MV-4-11 (cell line): ENCODE data around the gene RPL31.

Source experiments
- DNase-seq: peaks from one replicate; lab custom pipeline; 2025; lab: John Stamatoyannopoulos, UW

Gene RPL31

DNA sequence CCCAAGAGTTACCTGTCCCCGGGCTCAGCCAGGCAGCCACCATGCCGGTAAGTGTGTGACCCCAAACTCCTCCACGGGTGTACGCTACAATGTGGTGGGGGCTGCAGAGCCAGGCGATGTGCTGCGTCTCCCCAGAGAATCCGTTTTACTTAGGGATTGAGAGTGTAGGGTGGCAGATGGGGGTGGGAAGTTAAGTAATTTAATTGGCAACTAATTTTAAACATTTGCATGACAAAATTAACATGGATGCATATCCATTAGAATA lies 26.6 kb upstream of the RPL31 start:
- DNase-seq, result no peak

DNA sequence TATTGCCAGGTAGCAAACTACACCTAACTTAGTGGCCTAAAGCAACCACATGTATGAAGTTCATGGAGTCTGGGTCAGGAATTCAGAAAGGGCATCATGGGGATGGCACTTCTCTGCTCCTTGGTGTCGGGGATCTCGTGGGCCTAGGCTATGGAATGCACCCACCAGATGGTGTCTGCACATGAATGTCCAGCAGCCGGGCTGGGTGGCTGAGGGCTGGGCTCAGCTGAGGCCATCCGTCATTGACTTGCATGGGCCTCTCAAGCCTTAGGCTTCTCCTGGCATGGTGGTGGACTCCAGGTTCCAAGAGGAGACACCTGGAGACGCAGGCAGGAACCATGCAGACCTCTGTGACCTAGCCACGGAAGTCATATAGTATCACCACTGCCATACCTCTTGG lies 26.0 kb upstream of the RPL31 start:
- DNase-seq, result no peak

DNA sequence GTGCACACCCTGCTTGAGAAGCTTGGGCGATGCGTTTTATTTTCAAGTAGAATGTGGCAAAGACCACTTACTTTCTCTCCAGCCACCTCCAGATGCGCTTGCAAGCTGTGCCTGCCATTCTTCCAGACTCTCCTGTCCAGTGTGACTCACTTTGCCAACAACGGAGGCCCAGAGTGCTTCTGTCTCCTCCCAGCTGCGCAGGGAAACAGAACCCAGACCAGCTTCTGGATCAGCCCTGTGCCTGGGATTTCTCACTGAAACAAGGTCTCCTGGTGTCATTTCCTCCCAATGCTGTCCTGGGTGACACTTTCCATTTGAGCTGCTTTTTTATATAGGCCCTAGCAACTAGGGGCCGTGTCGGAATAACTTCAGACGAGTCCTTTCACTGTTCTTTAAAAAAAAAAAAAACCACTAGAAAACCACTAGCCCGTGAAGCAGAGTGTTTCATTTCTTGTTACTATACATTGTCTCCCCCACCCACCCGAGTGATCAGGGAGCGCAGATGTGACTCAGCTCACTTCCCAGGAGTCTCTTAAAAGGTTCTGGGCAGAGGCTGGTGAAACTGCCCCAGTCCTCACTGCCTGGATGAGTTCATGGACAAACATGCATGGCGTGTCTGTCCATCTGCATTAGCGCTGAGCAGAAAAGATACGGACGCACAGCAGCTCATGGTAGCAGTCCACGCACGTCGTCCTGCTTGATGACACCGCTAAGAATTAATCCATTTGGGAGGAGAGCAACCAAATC lies 25.3 kb upstream of the RPL31 start:
- peak; percentile 85 for DNase-seq

DNA sequence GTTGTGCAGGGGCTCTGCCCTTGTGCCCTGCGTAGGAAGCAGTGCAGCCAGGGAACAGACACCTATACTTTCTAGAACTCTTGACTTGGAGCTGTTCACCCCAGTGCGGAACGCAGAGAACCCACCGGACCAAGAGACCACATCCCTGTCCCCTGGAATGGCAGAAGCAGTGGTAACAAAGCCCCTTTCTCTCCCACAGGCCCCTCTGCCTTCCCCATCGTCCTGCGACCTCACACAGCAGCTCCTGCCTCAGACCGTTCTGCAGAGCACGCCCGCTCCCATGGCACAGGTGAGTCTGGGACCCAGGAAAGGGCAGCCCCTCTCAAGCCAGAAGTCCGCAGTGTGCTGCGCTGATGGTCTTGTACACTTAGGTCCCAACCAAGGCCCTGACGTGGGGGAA lies 24.6 kb upstream of the RPL31 start:
- no peak for DNase-seq

DNA sequence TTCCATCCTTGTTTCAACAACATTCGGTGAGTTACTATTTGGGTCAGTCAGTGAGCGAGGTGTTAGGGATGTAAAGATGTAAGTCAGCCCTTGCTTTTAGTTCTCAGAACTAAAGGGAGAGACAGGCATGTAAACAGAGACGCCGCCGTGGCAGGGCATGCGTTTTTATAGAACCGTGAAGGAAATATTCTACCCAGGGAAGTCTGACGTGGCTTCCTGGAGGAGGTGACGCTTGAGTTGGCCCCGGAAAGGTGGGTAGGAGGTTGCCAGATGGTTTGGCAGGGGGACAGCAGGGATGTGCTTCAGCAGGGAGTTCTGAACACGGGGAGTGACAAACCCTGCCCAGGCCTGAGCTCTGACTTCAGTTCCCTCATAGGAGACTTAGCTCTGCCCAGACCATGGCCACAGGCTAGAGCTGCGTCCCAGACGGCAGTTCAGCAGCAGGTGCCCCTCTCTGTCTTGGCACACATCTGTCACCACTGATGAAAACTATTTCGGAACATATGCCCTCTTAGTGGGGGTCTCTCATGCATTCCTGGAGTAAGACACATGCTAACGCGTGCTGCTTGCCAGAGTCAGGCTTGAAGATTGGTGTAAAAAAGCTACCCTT lies 23.4 kb upstream of the RPL31 start:
- DNase-seq, result no peak

DNA sequence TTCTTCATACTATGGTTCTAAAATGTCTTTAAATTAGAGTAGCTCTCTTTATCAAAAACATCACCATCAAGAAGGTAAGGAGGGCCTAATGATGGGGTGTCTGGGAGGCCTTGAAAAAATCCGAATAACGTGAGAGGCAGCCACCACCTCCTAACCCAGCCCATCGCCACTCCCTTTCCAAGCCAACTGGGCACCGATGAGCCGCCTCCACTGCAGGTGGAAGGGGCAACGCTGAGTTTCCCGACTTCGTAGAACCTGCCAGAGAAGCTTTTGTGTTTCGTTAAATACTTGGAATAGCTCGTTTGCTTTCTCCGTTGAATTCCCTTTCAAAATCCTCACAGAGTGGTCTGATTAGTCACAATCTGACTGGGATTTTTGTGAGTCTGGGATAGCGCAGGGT lies 22.0 kb upstream of the RPL31 start:
- DNase-seq, result no peak

DNA sequence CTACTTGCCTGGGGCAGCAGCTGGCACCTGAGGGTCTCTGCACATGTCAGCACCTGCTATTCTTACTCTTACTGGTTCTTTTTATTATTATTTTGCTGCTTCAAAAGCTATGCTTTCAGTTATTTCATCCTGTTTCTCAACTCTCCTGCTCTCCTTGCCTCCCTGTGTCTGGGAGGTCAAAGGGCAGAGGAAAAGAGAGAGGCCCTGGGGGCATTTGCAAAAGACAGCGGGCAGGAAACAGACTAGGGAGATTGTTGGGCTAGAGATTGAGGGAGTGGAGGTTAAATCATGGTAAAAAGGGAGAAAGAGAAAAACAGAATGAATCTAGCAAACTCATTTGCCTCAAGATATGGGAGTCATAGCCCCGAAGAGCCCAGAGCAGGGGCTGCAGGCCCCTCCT lies 21.1 kb upstream of the RPL31 start:
- no peak for DNase-seq

DNA sequence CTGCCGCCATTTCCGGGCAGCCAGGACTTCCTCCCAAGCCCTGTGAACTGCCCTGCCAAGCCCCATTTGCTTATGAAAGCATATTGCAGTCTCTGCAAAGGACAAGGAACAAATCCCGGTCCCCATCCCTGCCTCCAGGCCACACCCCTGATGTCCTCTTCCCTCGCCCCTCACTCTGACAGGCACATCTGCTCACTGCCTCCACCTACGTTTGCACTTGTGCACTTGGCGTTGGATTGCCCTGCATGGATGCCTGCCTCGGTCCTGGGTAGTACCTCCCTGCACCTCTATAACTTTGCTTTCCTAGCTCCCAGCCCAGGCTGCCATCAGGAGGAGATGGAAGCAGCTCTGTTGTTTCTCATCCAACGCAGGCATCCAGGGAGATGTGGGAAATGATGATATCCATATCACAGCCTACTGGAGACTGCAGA lies 19.6 kb upstream of the RPL31 start:
- no peak for DNase-seq

DNA sequence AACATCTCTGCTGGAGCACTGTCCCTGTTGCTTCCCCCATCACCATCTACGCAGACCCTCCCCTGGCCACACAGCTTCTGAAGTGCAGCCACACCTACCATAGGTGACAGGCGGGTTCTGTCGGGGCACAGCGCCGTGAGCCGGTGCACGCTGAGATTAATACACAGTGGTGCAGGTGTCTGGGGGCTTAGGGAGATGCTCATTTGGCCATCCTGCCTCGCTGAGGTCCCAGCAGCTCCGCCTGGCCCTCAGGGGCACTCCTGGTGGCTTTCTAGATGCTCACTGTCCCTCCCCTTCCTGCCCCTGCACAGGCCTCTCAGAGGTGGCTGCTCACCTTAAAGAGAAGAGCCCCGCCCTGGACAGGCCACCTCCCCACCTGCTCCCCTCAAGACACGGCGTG lies 18.9 kb upstream of the RPL31 start:
- DNase-seq, result no peak

DNA sequence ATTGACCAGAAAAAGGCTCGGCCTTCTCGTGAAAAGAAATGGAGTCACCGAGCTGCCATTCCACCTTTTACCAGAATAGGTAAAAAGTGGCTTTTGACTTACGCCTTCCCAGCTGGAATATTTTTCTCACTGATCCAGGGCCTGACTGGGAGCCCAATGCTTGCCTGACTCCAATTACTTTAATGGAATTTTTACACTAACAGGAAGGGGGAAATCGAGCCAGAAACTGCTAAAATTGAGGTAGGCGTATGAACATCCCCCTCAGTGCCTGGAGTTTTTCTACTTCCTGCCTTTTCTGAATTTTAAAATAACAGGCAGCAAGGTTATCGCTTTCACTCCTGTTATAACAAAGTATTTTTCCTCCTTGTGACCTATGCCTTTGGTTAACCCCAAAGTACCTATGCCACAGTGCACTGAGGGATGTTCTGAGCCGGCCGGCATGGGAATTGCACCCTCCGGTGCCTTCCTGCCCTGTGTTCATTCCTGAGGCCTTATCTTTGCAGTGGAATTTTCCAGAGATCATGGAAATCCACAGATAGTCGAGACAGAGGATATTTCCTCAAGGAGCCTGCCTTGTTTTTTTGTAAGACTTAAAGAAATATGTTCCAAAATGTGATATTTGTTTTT lies 18.3 kb upstream of the RPL31 start:
- DNase-seq, result no peak

DNA sequence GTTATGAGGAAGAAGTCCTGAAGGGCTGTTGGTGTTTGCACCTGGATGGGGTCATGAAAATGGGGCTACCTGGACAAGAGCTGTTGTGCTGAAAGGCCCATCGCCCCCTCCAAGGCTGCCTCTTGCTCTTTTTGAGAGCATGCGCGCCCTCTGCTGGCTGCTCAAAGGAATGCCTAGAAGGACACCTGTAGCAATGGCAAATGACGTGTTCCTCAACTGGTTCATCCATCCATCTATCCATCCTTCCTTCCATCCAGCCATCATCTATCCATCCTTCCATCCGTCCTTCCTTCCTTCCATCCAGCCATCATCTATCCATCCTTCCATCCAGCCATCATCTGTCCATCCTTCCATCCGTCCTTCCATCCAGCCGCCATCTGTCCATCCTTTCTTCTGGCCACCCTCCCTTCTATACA lies 17.2 kb upstream of the RPL31 start:
- peak; percentile 32 for DNase-seq

DNA sequence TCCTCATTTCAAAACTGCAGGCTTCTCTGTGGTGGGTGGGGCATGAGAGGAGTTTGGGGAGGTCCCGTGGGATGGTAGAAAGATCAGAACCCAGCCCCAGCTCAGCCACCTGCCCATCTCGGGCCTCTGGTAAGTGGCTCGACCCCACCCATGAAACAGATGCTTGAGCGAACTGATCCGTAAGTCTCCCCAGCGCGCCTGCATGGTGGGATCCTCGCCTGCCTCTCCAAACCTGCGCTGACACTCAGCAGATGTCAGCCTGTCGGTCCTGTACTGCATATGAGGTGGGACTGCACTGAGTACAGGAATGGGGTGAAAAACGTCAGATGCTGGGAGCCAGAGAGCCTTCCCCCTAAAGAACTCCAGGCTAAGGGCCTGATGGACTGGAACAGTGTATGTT lies 15.9 kb upstream of the RPL31 start:
- DNase-seq, result no peak

DNA sequence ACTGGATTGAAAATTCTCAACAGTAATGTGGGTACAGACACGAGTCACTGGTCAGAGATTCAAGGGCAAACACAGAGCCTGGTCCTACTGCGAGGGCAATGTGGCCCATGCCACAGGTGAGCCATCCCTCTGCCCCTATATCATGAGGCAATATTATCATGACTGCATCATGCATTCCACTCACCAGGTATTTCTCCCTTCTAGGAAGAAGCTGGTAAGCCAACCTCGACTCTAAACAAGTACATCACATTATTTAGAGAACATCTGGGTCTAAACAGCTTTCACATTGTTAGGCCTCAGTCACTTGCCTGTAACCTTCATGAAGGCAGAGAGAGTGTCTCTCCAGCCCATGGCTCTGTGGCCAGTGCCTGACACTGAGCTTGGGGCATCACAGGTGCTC lies 14.6 kb upstream of the RPL31 start:
- no peak for DNase-seq

DNA sequence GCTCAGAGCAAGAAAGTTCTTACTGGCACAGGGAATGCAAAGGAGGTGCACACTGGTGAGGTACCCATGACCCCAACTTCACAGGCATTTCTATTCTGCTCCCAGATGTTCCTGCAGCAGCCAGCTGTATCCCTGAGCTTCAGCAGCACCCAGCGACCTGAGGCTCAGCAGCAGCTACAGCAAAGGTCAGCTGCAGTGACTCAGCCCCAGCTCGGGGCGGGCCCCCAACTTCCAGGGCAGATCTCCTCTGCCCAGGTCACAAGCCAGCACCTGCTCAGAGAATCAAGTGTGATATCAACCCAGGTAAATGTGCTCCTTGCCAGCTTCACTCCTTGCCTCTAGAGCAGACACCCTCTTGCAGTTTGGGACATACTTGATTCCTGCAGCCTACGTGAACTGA lies 14.1 kb upstream of the RPL31 start:
- DNase-seq, result no peak

DNA sequence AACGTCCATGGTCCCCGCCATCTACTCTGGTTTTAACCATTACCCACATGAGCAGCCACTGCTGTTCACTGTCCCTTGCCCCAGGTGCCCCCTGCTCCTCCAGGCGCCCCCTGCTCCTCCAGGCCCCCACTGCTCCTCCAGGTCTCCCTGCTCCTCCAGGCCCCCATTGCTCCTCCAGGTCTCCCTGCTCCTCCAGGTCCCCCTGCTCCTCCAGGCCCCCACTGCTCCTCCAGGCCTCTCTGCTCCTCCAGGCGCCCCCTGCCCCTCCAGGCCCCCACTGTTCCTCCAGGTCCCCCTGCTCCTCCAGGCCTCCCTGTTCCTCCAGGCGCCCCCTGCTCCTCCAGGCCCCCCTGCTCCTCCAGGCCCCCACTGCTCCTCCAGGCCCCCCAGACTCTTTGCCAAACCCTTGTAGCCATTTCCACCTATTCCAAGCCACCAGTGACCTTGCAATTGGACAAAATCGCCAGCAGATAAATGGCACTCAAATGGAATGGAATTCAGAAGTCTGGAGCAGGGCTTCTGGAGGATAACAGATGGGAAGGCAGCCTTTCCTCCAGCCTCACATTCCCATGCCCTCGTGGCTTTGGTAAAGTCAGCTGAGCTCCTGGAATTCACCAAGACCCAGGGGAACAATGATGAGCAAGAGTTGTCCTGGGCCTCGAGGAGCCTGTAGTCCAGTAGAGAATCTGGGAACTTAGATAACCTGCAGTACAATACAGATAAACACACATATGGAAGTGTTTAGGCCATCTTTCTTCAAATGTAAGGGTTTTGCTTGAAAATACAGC lies 13.3 kb upstream of the RPL31 start:
- no peak for DNase-seq

DNA sequence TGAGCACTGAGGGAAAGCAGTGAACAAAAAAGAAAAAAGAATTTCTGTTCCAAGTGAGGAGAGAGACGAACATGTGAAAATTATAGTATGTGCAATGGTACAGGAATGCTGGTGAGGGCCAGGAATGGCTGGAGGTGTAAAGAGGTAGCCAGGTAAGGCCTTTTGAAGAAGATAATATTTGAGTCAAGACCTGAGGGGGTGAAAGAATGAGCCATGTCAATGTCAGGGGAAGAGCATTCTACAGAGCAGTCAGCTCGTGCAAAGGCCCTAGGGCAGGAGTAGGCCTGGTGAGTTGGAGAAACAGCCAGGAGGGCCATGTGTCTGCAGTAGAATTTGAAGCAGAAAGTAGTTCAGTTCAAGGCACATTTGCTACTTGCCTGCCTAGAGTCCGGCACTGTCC lies 12.4 kb upstream of the RPL31 start:
- no peak for DNase-seq

DNA sequence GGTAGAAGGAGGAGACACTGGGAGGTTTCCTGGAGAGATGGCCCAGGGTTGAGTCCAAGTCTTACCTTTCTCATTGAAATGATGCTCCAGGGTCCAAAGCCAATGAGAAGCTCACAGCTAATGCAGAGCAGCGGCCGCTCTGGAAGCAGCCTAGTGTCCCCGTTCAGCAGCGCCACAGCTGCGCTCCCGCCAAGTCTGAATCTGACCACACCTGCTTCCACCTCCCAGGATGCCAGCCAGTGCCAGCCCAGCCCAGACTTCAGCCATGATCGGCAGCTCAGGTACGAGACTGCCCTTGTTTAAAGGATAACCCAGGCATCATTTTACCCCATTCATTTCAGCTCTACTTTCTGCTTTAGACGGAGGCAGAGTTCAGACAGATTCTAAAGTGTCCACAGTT lies 11.9 kb upstream of the RPL31 start:
- no peak for DNase-seq

DNA sequence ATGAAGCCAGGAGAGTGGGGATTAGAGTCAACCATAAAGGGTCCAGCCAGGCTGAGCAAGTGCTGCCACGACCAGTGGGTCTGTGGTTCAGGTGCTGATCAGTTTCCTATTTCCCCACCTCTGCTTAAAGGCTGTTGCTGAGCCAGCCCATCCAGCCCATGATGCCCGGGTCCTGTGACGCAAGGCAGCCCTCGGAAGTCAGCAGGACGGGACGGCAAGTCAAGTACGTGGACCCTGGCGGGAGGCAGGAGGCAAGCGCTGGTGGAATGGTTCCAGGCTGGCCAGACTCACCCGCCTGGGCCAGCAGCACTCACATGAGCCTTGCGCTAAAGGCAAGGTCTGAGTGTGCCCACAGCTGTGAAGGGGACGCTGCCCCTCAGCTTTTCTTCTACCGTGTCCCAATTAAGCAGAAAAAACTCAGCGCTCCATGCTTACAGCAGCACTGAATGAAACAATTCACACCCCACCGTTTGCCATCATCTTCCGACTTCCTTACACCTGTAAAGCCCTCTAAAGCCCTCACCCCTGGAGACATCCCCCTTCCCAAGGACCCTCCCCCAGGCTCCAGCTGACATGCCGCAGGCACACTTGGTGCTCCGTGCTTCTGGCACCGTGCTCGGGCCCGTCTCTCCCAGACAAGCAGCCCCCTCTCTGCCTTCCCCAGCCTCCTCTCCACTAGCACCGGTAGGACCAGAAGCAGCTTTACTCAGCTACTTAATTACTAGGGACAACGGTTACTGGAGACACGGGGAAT lies 11.3 kb upstream of the RPL31 start:
- no peak for DNase-seq

DNA sequence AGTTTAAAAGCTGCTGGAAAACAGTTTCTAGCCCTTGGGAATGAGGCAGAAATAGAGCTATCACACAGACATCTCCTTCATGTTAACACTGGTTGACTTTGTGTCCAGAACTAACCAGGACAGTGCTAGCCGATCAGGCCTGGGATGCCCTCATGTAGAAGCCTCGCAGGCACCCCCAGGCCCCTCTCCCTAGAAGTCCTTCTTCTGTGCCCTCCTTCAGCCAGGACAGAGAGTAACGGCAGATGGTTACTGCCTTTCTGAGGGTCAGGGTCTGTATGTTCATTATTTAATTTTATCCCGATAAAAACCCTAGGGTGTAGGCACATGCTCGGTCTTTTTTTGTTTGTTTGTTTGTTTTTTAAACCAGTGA lies 10.7 kb upstream of the RPL31 start:
- no peak for DNase-seq

DNA sequence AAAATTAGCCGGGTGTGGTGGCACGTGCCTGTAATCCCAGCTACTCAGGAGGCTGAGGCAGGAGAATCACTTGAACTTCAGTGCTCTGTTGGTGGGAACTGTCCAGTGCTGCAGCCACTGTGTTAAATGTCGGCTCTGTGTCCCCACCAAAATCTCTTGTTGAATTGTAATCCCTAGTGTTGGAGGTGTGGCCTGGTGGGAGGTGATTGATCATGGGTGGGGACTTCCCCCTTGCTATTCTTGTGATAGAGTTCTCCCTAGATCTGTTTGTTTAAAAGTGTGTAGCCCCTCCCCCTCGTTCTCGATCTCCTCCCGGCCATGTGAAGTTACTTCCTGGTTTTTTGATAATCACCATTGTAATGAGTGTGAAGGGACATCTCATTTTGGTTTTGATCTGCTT lies 9.8 kb upstream of the RPL31 start:
- DNase-seq, result peak; percentile 53

DNA sequence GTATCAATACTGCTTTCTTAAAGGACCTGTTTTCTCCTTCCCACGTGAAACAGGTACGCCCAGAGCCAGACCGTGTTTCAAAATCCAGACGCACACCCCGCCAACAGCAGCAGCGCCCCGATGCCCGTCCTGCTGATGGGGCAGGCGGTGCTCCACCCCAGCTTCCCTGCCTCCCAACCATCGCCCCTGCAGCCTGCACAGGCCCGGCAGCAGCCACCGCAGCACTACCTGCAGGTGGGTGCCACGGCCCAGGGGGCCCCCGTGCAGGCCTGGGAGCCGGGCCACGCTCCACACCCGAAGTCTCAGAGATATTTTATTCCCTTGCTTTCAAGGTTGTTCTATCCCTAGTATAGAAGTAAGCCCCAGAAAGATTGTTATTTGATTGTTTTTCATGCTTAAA lies 8.8 kb upstream of the RPL31 start:
- DNase-seq, result no peak

DNA sequence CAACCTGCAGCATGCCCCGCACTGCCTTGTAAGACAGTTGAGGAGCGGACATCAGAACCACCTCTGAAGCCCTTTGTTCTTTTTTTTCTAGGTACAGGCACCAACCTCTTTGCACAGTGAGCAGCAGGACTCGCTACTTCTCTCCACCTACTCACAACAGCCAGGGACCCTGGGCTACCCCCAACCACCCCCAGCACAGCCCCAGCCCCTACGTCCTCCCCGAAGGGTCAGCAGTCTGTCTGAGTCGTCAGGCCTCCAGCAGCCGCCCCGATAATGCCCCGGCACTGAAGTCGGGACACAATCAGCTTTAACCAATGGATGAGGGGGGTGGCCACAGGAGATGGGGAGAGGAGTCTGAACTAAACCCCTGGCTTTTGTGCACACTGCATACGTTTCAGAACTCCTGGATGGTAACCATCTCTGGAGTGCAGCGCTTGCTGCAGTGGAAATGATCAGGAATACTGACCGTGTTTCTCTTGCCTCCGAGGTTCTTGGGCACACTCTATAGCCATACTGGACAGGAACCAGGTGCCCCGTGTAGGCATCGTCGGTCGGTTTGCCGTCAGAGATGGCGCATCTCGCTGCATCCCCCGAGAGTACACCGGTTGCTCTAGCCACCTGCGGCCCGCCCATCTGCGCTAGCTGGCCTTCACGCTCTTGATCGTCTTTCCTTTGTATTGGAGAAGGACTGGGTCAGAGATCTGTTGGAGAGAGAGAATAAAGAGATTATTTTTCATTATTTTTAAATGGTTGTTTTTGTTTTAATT lies 6.6 kb upstream of the RPL31 start:
- no peak for DNase-seq
